ENCODE data around the gene WDR59.
A peak's percentile ranks its signal among the peaks of the same experiment; 100 is the strongest.

Gene WDR59, protein sequence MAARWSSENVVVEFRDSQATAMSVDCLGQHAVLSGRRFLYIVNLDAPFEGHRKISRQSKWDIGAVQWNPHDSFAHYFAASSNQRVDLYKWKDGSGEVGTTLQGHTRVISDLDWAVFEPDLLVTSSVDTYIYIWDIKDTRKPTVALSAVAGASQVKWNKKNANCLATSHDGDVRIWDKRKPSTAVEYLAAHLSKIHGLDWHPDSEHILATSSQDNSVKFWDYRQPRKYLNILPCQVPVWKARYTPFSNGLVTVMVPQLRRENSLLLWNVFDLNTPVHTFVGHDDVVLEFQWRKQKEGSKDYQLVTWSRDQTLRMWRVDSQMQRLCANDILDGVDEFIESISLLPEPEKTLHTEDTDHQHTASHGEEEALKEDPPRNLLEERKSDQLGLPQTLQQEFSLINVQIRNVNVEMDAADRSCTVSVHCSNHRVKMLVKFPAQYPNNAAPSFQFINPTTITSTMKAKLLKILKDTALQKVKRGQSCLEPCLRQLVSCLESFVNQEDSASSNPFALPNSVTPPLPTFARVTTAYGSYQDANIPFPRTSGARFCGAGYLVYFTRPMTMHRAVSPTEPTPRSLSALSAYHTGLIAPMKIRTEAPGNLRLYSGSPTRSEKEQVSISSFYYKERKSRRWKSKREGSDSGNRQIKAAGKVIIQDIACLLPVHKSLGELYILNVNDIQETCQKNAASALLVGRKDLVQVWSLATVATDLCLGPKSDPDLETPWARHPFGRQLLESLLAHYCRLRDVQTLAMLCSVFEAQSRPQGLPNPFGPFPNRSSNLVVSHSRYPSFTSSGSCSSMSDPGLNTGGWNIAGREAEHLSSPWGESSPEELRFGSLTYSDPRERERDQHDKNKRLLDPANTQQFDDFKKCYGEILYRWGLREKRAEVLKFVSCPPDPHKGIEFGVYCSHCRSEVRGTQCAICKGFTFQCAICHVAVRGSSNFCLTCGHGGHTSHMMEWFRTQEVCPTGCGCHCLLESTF

DNA sequence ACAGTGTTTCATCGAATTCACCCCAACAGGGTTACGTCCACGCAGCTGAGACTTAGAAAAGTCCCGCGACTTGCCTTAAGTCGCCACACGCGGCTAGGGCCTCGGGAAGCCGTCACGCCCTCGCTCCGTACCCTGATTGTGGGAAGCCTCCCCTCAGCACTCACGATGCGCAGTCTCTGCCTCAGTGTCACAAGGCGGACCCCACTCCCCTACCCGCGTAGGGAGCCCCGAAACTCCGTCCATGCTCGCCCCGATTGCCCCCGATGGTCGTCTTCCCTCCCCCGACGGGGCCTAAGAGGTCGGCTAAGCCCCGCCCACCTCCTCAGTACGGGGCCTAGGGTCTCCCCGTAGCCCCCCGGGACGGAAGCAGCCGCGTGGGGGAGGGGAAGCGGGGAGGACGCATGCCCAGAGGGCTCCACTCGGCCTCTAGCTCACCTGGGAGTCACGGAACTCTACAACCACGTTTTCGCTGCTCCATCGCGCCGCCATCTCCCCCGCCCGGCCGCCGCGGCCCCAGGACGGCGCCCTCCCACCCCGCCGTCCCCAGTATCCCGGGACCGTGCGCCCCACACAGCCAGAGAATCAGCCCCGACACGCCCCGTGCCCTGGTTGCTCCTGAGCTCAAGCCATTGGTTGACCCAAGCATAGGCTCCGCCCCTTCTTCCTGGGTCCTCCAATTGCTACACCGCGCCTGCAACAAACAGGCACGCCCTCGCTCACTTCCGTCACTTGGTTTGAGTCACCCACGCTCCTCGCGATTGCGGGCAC is at the start of gene WDR59:
Gene WDR59 (minus strand): TSS at position 595 of the 768 bp plus-strand sequence. CDS start 106 bp downstream, at position 489.
- TF ChIP-seq LEF1 (IDR thresholded peaks at IDR 0.05; ENCODE audit: borderline replicate concordance) (no peak), HDGF (IDR thresholded peaks at IDR 0.05; ENCODE audit: borderline replicate concordance) (0 out of 2 replicates have a peak, but pooled peaks have one; percentile 85), ZNF384 (IDR thresholded peaks at IDR 0.05) (no peak), ELF4 (IDR thresholded peaks at IDR 0.05) (0 out of 2 replicates have a peak, but pooled peaks have one; percentile 10), BHLHE40 (IDR thresholded peaks at IDR 0.05; ENCODE audit: borderline replicate concordance) (no peak), L3MBTL2 (conservative IDR thresholded peaks at IDR 0.05) (0 out of 2 replicates have a peak, but pooled peaks have one; percentile 43)
- DNase-seq (ENCODE audit: extremely low spot score): peak; percentile 97
- ChIA-PET CTCF (interaction anchor here (0.7 to 1.2 kb wide), 2 partner anchors 14 to 127 kb away, joined by 3 to 8 read pairs; partner anchors contain the start of gene ZNRF1), POLR2A (interaction anchor here (0.6 to 1.4 kb wide), 15 partner anchors 9 to 448 kb away, joined by 3 to 9 read pairs (median 3); partner anchors contain the start of genes CFDP1 and ZNRF1)

DNA sequence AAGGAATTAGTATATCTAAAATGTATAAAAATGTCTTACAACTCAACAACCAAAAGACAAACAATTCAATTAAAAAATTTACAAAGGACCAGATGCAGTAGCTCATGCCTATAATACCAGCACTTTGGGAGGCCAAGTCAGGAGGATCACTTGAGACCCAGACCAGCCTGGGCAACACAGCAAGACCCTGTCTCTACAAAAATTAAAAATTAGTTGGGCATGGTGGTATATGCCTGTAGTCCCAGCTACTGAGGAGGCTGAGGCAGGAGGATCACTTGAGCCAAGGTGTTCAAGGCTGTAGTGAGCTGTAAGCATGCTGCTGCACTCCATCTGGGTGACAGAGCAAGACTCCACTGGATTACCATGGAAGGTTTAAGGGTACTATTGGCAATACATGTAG is 47.7 kb upstream of the WDR59 start:
- ChIA-PET CTCF (no interaction called here), POLR2A (no interaction called here)
- DNase-seq (ENCODE audit: extremely low spot score): no peak
- TF ChIP-seq SUZ12 (IDR thresholded peaks at IDR 0.05): no peak
- TF ChIP-seq L3MBTL2 (conservative IDR thresholded peaks at IDR 0.05): no peak
- TF ChIP-seq FOXM1 (IDR thresholded peaks at IDR 0.05; ENCODE audit: borderline replicate concordance): no peak
- TF ChIP-seq ELF4 (IDR thresholded peaks at IDR 0.05): no peak
- no peak for TF ChIP-seq LEF1 (IDR thresholded peaks at IDR 0.05; ENCODE audit: borderline replicate concordance)
- TF ChIP-seq NFRKB (IDR thresholded peaks at IDR 0.05): no peak
- no peak for TF ChIP-seq TARDBP (IDR thresholded peaks at IDR 0.05)
- no peak for TF ChIP-seq SP1 (IDR thresholded peaks at IDR 0.05)
- no peak for TF ChIP-seq ZNF384 (IDR thresholded peaks at IDR 0.05)
- TF ChIP-seq BHLHE40 (IDR thresholded peaks at IDR 0.05; ENCODE audit: borderline replicate concordance): no peak
- no peak for TF ChIP-seq ARNT (IDR thresholded peaks at IDR 0.05)
- no peak for TF ChIP-seq FOXK2 (IDR thresholded peaks at IDR 0.05)
- TF ChIP-seq, protein P1, sequence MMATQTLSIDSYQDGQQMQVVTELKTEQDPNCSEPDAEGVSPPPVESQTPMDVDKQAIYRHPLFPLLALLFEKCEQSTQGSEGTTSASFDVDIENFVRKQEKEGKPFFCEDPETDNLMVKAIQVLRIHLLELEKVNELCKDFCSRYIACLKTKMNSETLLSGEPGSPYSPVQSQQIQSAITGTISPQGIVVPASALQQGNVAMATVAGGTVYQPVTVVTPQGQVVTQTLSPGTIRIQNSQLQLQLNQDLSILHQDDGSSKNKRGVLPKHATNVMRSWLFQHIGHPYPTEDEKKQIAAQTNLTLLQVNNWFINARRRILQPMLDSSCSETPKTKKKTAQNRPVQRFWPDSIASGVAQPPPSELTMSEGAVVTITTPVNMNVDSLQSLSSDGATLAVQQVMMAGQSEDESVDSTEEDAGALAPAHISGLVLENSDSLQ (IDR thresholded peaks at IDR 0.05): no peak
- TF ChIP-seq CTBP1 (IDR thresholded peaks at IDR 0.05; ENCODE audit: borderline replicate concordance): no peak
- no peak for TF ChIP-seq HDGF (IDR thresholded peaks at IDR 0.05; ENCODE audit: borderline replicate concordance)
- TF ChIP-seq FOXA1 (IDR thresholded peaks at IDR 0.05): no peak

DNA sequence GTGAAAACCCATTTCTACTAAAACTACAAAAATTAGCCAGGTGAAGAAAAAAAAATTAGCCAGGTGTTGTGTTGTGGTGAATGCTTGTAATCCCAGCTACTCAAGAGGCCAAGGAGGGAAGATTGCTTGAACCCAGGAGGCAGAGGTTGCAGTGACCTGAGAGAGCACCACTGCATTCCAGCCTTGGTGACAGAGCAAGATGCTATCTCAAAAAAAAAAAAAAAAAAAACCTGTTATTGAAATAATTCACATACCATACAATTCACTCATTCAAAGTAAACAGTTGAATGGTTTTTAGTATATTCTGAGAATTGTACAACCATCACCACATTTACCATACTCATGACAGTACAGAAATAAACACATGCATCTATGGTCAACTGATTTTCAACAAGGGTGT is 44.9 kb upstream of the WDR59 start:
- ChIA-PET CTCF (no interaction called here), POLR2A (no interaction called here)
- DNase-seq (ENCODE audit: extremely low spot score): no peak
- TF ChIP-seq ELF4 (IDR thresholded peaks at IDR 0.05) (no peak), SP1 (IDR thresholded peaks at IDR 0.05) (no peak), ZNF384 (IDR thresholded peaks at IDR 0.05) (no peak), SUZ12 (IDR thresholded peaks at IDR 0.05) (no peak), NFRKB (IDR thresholded peaks at IDR 0.05) (no peak), LEF1 (IDR thresholded peaks at IDR 0.05; ENCODE audit: borderline replicate concordance) (no peak), BHLHE40 (IDR thresholded peaks at IDR 0.05; ENCODE audit: borderline replicate concordance) (no peak), HDGF (IDR thresholded peaks at IDR 0.05; ENCODE audit: borderline replicate concordance) (no peak), L3MBTL2 (conservative IDR thresholded peaks at IDR 0.05) (no peak), FOXM1 (IDR thresholded peaks at IDR 0.05; ENCODE audit: borderline replicate concordance) (no peak), FOXK2 (IDR thresholded peaks at IDR 0.05) (no peak), CTBP1 (IDR thresholded peaks at IDR 0.05; ENCODE audit: borderline replicate concordance) (no peak), FOXA1 (IDR thresholded peaks at IDR 0.05) (no peak)
- TF ChIP-seq, protein P1 (IDR thresholded peaks at IDR 0.05): no peak

DNA sequence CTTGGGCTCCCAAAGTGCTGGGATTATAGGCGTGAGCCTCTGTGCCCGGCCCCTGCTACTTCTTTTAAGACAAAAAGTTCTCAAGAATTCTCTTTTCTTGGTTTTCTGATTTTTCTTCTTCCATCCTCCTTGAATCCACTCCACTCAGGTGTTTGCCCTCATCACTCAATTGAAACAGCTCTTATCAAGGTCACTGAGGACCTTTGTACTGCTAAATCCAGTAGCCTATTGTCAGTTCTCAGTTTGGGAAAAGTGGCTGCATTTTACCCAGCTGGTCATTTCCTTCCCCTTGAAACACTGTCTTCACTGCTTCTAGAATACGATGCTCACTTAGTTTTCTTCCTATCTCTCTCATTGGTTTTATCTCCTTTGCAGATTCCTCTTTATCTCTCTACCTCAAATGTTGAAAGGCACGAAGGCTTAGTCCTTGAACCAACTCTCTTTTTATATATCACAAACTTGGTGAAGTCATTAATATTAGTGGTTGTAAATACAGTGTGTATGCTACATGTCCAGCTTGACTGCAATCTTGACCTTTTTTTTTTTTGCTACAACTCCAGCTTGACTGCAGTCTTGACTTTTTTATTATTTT is 43.7 kb upstream of the WDR59 start:
- TF ChIP-seq NFRKB (IDR thresholded peaks at IDR 0.05) (no peak), SUZ12 (IDR thresholded peaks at IDR 0.05) (no peak), FOXA1 (IDR thresholded peaks at IDR 0.05) (no peak), FOXK2 (IDR thresholded peaks at IDR 0.05) (no peak), HDGF (IDR thresholded peaks at IDR 0.05; ENCODE audit: borderline replicate concordance) (no peak), LEF1 (IDR thresholded peaks at IDR 0.05; ENCODE audit: borderline replicate concordance) (no peak), TARDBP (IDR thresholded peaks at IDR 0.05) (no peak), FOXM1 (IDR thresholded peaks at IDR 0.05; ENCODE audit: borderline replicate concordance) (no peak), ELF4 (IDR thresholded peaks at IDR 0.05) (no peak), ZNF384 (IDR thresholded peaks at IDR 0.05) (no peak), CTBP1 (IDR thresholded peaks at IDR 0.05; ENCODE audit: borderline replicate concordance) (no peak), L3MBTL2 (conservative IDR thresholded peaks at IDR 0.05) (no peak), BHLHE40 (IDR thresholded peaks at IDR 0.05; ENCODE audit: borderline replicate concordance) (no peak)
- TF ChIP-seq, protein P1 (IDR thresholded peaks at IDR 0.05): no peak
- ChIA-PET POLR2A (no interaction called here), CTCF (no interaction called here)
- no peak for DNase-seq (ENCODE audit: extremely low spot score)
